Activated B cell treated with CpG ODN at 0.5 μM for 24 hours (primary cell): Measurements from ENCODE around the gene CTNNA2. TPM values are rescaled to one million over a fixed set of nuclear protein-coding genes. Genes with fewer than 3 reads are reported as not detected.

Source experiments
- ATAC-seq: fragments of 200-7000 bp; cut with Tn5 transposase; one replicate; pipeline ENCODE4 v1.10.0; 2021; ENCODE audit warnings: low read depth, mild to moderate bottlenecking, moderate library complexity
- CTCF ChIA-PET: fragments of 350-600 bp; sonication (Branson Sonifier 250); formaldehyde crosslinking; loops from one replicate; lab custom pipeline; 2021; ENCODE audit warnings: antibody characterized with exemption; lab: Charles Lee
- POLR2A ChIA-PET: fragments of 350-600 bp; sonication (Branson Sonifier 250); formaldehyde crosslinking; loops from one replicate; lab custom pipeline; 2021; ENCODE audit warnings: antibody characterized with exemption; lab: Charles Lee
- DNase-seq: peaks from one replicate; pipeline ENCODE4 v3.0.0; 2022
- H3K27ac Mint-ChIP-seq: one replicate; pipeline ENCODE4 v1.8.0; 2020; ENCODE audit warnings: mixed read lengths
- H3K27me3 Mint-ChIP-seq: one replicate; pipeline ENCODE4 v1.8.0; 2021; ENCODE audit warnings: mixed read lengths
- H3K36me3 Mint-ChIP-seq: one replicate; pipeline ENCODE4 v1.8.0; 2021; ENCODE audit warnings: low read depth, mixed read lengths
- H3K4me1 Mint-ChIP-seq: one replicate; pipeline ENCODE4 v1.8.0; 2021; ENCODE audit warnings: mixed read lengths
- H3K4me3 Mint-ChIP-seq: one replicate; pipeline ENCODE4 v1.8.0; 2020; ENCODE audit warnings: mild to moderate bottlenecking, mixed read lengths
- H3K9me3 Mint-ChIP-seq: one replicate; pipeline ENCODE4 v1.8.0; 2020; ENCODE audit warnings: mixed read lengths
- CTCF ChIP-seq: fragments of 200-600 bp; IDR thresholded peaks from one replicate; pipeline ENCODE4 v1.8.0; 2022; ENCODE audit warnings: antibody characterized with exemption, mild to moderate bottlenecking
- intact Hi-C: fragments of 100-400 bp; cut with micrococcal nuclease; formaldehyde crosslinking; loops from one replicate; pipeline ENCODE4 v1.15.1; 2024
- total RNA-seq: library from RNA; stranded (reverse); gene quantifications from 2 replicates; pipeline ENCODE4 v1.2.3, GENCODE V29; 2022

Gene CTNNA2
- total RNA-seq, 1 donor from 2014 or later: not detected

- Mint-ChIP-seq H3K4me1 (no peaks in the 10 kb centered on the region), H3K4me3 (no peak overlapping the region), H3K36me3 (no peaks in the 10 kb centered on the region), H3K27ac (no peak overlapping the region), H3K27me3 (no peaks in the 10 kb centered on the region), H3K9me3 (no peaks in the 10 kb centered on the region)
- no peak for TF ChIP-seq CTCF
- CTCF ChIA-PET: no interaction called here
- DNase-seq (no peak), ATAC-seq (no peak)
- intact Hi-C loops: no loop called here
- POLR2A ChIA-PET: no interaction called here
Measured at GRCh38 chr2:79855264-79856006, 342.6 kb downstream of the CTNNA2 start.

- Mint-ChIP-seq H3K9me3 (no peaks in the 10 kb centered on the region), H3K27me3 (no peaks in the 10 kb centered on the region), H3K4me1 (no peaks in the 10 kb centered on the region), H3K36me3 (no peaks in the 10 kb centered on the region), H3K27ac (no peak overlapping the region), H3K4me3 (no peak overlapping the region)
- CTCF ChIA-PET: no interaction called here
- no peak for TF ChIP-seq CTCF
- POLR2A ChIA-PET: no interaction called here
- DNase-seq (no peak), ATAC-seq (no peak)
- intact Hi-C loops: no loop called here
Measured at GRCh38 chr2:79857888-79858287, 345.0 kb downstream of the CTNNA2 start.

- Mint-ChIP-seq H3K9me3 (no peaks in the 10 kb centered on the region), H3K27ac (no peak overlapping the region), H3K4me1 (no peaks in the 10 kb centered on the region), H3K36me3 (no peaks in the 10 kb centered on the region), H3K27me3 (no peaks in the 10 kb centered on the region), H3K4me3 (no peak overlapping the region)
- POLR2A ChIA-PET: no interaction called here
- intact Hi-C loops: no loop called here
- TF ChIP-seq CTCF: no peak
- ATAC-seq (no peak), DNase-seq (no peak)
- CTCF ChIA-PET: no interaction called here
Measured at GRCh38 chr2:79860228-79861058, 347.6 kb downstream of the CTNNA2 start.

GRCh38 chr2:79861059-79861374 lies 348.2 kb downstream of the CTNNA2 start:
- DNase-seq: no peak
- Mint-ChIP-seq H3K4me3 (no peak overlapping the region), H3K9me3 (no peaks in the 10 kb centered on the region), H3K27ac (no peak overlapping the region), H3K36me3 (no peaks in the 10 kb centered on the region), H3K27me3 (no peaks in the 10 kb centered on the region), H3K4me1 (no peaks in the 10 kb centered on the region)
- intact Hi-C loops: no loop called here
- ChIA-PET POLR2A (no interaction called here), CTCF (no interaction called here)
- ATAC-seq: no peak
- no peak for TF ChIP-seq CTCF

GRCh38 chr2:79862756-79863155 lies 349.9 kb downstream of the CTNNA2 start:
- CTCF ChIA-PET: no interaction called here
- no peak for ATAC-seq
- intact Hi-C loops: no loop called here
- POLR2A ChIA-PET: no interaction called here
- no peaks in the 10 kb centered on the region for H3K36me3 Mint-ChIP-seq
- no peaks in the 10 kb centered on the region for H3K27me3 Mint-ChIP-seq
- H3K4me3 Mint-ChIP-seq: no peak overlapping the region
- H3K27ac Mint-ChIP-seq: no peak overlapping the region
- no peaks in the 10 kb centered on the region for H3K4me1 Mint-ChIP-seq
- peaks cover 2% of the 10 kb centered on the region for H3K9me3 Mint-ChIP-seq
- no peak for DNase-seq
- no peak for TF ChIP-seq CTCF
